ENCODE results near the gene CRYGN.
A peak's percentile ranks its signal among the peaks of the same experiment; 100 is the strongest.

Gene CRYGN

GRCh38 chr7:151391358-151391730, 48.6 kb downstream of the CRYGN start:
- DNase-seq (ENCODE audit: low read depth): no peak

GRCh38 chr7:151390598-151391357, 49.2 kb downstream of the CRYGN start:
- no peak for DNase-seq (ENCODE audit: low read depth)

- no peak for DNase-seq (ENCODE audit: low read depth)
Observed at GRCh38 chr7:151389768-151390597, 50.0 kb downstream of the CRYGN start.

- DNase-seq (ENCODE audit: low read depth): no peak
Observed at GRCh38 chr7:151389096-151389767, 50.7 kb downstream of the CRYGN start.

- DNase-seq (ENCODE audit: low read depth): no peak
Observed at GRCh38 chr7:151388430-151388829, 51.5 kb downstream of the CRYGN start.

- DNase-seq (ENCODE audit: low read depth): no peak
Observed at GRCh38 chr7:151388007-151388297, 52.0 kb downstream of the CRYGN start.

GRCh38 chr7:151387161-151388006, 52.6 kb downstream of the CRYGN start:
- no peak for DNase-seq (ENCODE audit: low read depth)

GRCh38 chr7:151386301-151387160, 53.4 kb downstream of the CRYGN start:
- DNase-seq (ENCODE audit: low read depth): no peak

- DNase-seq (ENCODE audit: low read depth): no peak
Observed at GRCh38 chr7:151385626-151386300, 54.2 kb downstream of the CRYGN start.

- no peak for DNase-seq (ENCODE audit: low read depth)
Observed at GRCh38 chr7:151384776-151385625, 54.9 kb downstream of the CRYGN start.

GRCh38 chr7:151384352-151384697, 55.6 kb downstream of the CRYGN start:
- DNase-seq (ENCODE audit: low read depth): no peak

GRCh38 chr7:151383638-151384351, 56.1 kb downstream of the CRYGN start:
- DNase-seq (ENCODE audit: low read depth): no peak

- no peak for DNase-seq (ENCODE audit: low read depth)
Observed at GRCh38 chr7:151382079-151382885, 57.7 kb downstream of the CRYGN start.

GRCh38 chr7:151381348-151382078, 58.4 kb downstream of the CRYGN start:
- peak; percentile 41 for DNase-seq (ENCODE audit: low read depth)

GRCh38 chr7:151381098-151381347, 58.9 kb downstream of the CRYGN start:
- no peak for DNase-seq (ENCODE audit: low read depth)

- no peak for DNase-seq (ENCODE audit: low read depth)
Observed at GRCh38 chr7:151380199-151381097, 59.5 kb downstream of the CRYGN start.

All from activated T-helper 1 cell treated with Interleukin-2 at 50 U/mL for 16 hours (primary cell).